SJCRH30 (cell line): Measurements from ENCODE around the gene ANKRD10. TPM values are rescaled to one million over a fixed set of nuclear protein-coding genes. Genes with fewer than 3 reads are reported as not detected.
A peak's percentile ranks its signal among the peaks of the same experiment; 100 is the strongest.
"Not testable (repeated sequence)": the region's sequence is repeated elsewhere in the genome, so short reads cannot be mapped to it uniquely, and the experiment has no call there.

Experiments
- DNase-seq, 2 experiments: peaks; one replicate each; pipeline ENCODE4 v3.0.0-alpha.2; 2015 to 2020
- H3K27ac ChIP-seq: fragments of 250-450 bp; sonication (Bioruptor Pico); 2 replicates; pipeline ENCODE4 v1.5.1; 2020; ENCODE audit warnings: mild to moderate bottlenecking, moderate library complexity
- H3K27me3 ChIP-seq: fragments of 250-450 bp; sonication (Bioruptor Pico); 2 replicates; pipeline ENCODE4 v1.5.1; 2020; ENCODE audit warnings: mild to moderate bottlenecking, moderate library complexity
- H3K36me3 ChIP-seq: fragments of 250-450 bp; sonication (Bioruptor Pico); 2 replicates; pipeline ENCODE4 v1.5.1; 2020; ENCODE audit warnings: mild to moderate bottlenecking, moderate library complexity
- H3K4me1 ChIP-seq: fragments of 250-450 bp; sonication (Bioruptor Pico); 2 replicates; pipeline ENCODE4 v1.5.1; 2020; ENCODE audit warnings: mild to moderate bottlenecking, moderate library complexity
- H3K4me3 ChIP-seq: fragments of 250-450 bp; sonication (Bioruptor Pico); 2 replicates; pipeline ENCODE4 v1.5.1; 2020; ENCODE audit warnings: mild to moderate bottlenecking, moderate library complexity
- H3K9me3 ChIP-seq: fragments of 250-450 bp; sonication (Bioruptor Pico); replicated peaks from 2 replicates; pipeline ENCODE4 v1.5.1; 2020; ENCODE audit warnings: mild to moderate bottlenecking, moderate library complexity
- total RNA-seq: library from RNA; depleted of rRNA; stranded (reverse); fragments of >200 nt; shearing (Covaris generic); gene quantifications from 2 replicates; pipeline ENCODE4 v1.2.3, GENCODE V29; 2014

Gene ANKRD10
- total RNA-seq, 1 experiment from 2014 or later = 68.2 TPM

DNA sequence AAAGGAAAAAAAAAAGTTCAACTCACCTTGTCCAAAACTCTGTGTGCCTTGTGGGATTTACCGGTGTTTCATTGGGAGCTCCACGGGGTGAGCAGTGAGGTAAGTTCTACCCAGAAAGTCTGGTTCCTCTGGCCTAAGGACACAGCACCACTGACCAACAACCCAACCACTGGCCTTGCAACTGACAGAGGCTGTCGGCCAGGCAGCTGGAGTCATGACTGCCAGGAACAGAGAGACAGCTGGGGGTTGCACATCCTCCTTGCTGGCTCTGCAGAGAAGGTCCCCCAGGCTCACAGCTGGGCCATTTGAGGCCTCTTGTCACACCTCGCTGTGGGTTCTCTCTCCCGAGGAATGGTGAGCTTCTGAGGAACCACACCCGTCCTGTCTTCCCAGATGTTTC lies 59.5 kb downstream of the ANKRD10 start:
- H3K27ac ChIP-seq = no peak overlapping the region
- no peak for DNase-seq

DNA sequence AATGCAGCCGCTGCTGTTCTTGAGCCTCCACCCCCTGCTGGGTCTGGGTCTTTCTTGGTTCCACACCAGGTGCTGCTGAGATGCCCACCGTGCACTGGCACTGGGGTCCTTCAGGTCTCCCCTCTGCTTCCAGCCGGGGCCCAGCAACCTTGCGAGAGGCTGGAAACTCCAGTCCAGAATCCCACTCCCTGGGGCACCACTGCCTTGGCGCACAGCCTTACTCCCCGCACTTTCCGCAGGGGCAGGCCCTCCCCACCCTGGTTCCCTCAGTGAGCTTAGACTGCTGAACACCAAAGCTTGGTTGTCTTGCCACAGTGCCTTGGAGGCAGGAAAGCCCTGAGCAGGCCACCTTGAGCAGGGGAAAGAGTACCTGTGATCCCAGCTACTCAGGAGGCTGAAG lies 60.0 kb downstream of the ANKRD10 start:
- Histone ChIP-seq H3K4me3 (no peak overlapping the region), H3K27ac (no peak overlapping the region)
- no peak for DNase-seq

More for the DNA sequence above, 59.5 kb downstream of the ANKRD10 start:
- H3K27me3 ChIP-seq = no peaks in the 10 kb centered on the region
- no peaks in the 10 kb centered on the region for H3K36me3 ChIP-seq
- peaks cover 3% of the 10 kb centered on the region; the same call in 1 of the 2 replicates for H3K4me1 ChIP-seq
- no peaks in the 10 kb centered on the region for H3K9me3 ChIP-seq
- H3K4me3 ChIP-seq = no peak overlapping the region

DNA sequence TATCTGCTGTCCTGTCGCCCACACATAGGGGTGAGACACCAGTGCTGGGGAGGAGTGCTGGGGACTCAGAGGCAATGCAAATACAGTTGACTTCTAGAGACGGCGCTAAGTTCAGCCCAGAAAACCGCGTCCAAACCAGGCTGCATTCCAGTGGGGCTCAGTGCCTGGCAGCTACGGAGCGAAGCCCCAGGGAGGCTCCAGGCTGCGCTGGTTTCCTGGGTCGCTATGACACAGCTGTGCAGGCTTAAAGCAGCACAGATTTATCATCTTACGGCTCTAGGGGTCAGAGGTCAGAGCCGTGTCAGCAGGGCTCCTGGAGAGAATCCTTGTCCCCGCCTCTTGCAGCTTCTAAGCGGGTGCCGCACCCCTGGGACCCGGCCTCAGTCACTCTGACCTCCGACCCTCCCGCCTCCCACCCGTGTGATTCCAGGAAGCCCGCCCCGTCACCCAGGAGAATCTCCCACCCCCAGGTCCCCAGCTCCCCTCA lies 61.6 kb downstream of the ANKRD10 start:
- Histone ChIP-seq H3K4me3 (peak overlapping the region; percentile 43), H3K36me3 (no peaks in the 10 kb centered on the region), H3K4me1 (peaks cover 3% of the 10 kb centered on the region; the same call in 1 of the 2 replicates), H3K9me3 (no peaks in the 10 kb centered on the region), H3K27ac (peak overlapping the region; percentile 3; the same call in 1 of the 2 replicates), H3K27me3 (no peaks in the 10 kb centered on the region)
- peak; percentile 75 to 78 for DNase-seq

More for the DNA sequence above, 60.0 kb downstream of the ANKRD10 start:
- H3K9me3 ChIP-seq = no peaks in the 10 kb centered on the region
- H3K27me3 ChIP-seq = no peaks in the 10 kb centered on the region
- no peaks in the 10 kb centered on the region for H3K36me3 ChIP-seq
- peaks cover 3% of the 10 kb centered on the region; the same call in 1 of the 2 replicates for H3K4me1 ChIP-seq

DNA sequence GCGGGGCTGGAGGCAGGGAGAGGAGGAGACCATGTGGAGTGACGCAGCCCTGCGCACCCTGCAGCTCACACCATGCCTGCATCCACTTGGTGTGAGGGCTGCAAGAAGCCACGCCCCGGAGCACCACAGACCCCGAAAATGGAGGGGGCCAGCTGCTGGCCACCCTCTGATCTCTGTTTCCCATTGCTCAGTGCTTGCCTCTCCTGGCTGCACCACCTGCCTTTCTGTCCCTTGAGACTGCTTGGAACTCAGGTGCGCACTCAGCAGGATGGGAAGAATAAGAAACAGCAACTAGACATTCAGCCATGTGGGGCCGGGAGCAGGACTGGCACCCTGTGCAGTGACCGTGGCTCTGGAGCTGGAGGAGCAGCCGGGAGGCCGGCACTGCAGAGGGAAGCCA lies 64.0 kb downstream of the ANKRD10 start:
- no peaks in the 10 kb centered on the region for H3K36me3 ChIP-seq
- no peaks in the 10 kb centered on the region for H3K9me3 ChIP-seq
- DNase-seq = no peak
- H3K4me3 ChIP-seq = no peak overlapping the region
- no peaks in the 10 kb centered on the region for H3K27me3 ChIP-seq
- peaks cover 3% of the 10 kb centered on the region; the same call in 1 of the 2 replicates for H3K4me1 ChIP-seq
- H3K27ac ChIP-seq = no peak overlapping the region

DNA sequence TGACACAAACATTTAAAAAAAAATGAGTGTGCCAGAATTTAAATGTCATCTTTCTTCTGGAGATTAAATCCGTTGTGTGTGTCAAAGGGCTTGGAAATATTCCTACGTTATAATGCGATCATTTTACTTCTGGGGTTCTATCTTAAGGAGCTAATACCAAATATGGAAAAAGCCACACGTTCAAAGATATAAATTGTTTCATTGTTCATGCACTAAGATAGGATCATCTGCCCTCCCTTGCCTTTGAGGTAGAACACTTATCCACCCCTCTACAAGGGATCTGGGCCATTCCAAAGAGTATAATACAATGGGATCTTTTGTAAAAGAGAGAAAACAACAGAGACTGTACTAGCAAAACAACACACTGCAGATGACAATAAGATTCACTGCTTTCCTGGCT lies 64.9 kb downstream of the ANKRD10 start:
- Histone ChIP-seq H3K4me3 (no peak overlapping the region), H3K9me3 (no peaks in the 10 kb centered on the region), H3K27ac (no peak overlapping the region), H3K36me3 (no peaks in the 10 kb centered on the region), H3K27me3 (no peaks in the 10 kb centered on the region), H3K4me1 (peaks cover 3% of the 10 kb centered on the region; the same call in 1 of the 2 replicates)
- no peak for DNase-seq

DNA sequence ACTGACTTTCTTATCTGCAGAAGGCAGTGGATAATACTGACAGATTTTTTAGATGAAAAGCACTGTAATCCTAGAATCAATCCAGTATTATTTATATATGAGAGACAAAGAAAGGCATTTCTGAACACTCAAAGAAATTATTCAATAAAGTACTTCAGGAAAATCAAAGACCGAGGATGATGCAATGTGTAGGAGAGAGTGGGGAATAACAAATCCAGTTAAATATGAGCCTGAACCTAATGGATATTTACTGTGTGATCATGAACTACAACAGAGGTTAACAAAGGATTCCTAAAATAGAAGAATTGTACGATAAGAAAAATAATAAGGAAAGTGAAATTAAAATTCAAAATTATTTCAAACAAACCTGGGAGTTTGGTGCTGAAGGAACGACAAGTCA lies 69.3 kb downstream of the ANKRD10 start:
- no peaks in the 10 kb centered on the region for H3K27me3 ChIP-seq
- no peak overlapping the region for H3K4me3 ChIP-seq
- DNase-seq = no peak
- H3K36me3 ChIP-seq = no peaks in the 10 kb centered on the region
- H3K4me1 ChIP-seq = peaks cover 7% of the 10 kb centered on the region
- no peaks in the 10 kb centered on the region; the same call in 1 of the 2 replicates for H3K9me3 ChIP-seq
- H3K27ac ChIP-seq = no peak overlapping the region

DNA sequence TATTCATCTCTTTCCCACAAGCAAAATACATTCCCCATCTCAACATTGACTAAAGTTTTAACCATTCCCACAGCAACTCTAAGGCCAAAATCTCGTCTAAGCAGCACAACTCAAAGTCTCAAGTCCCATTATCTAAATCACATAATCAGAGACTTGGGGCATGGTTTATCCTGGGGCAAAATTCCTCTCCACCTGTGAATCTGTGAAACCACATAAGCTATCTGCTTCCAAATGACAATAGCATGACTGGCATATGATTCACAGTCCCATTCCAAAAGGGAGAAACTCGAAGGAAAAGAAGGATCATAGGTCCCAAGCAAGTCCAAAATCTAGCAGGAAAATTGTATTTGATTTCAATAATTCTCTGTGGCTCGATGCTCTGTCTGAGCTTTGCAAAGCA lies 73.0 kb downstream of the ANKRD10 start:
- Histone ChIP-seq H3K4me1 (peaks cover 7% of the 10 kb centered on the region), H3K9me3 (no peaks in the 10 kb centered on the region; the same call in 1 of the 2 replicates), H3K36me3 (no peaks in the 10 kb centered on the region), H3K27ac (no peak overlapping the region), H3K27me3 (no peaks in the 10 kb centered on the region), H3K4me3 (no peak overlapping the region)
- peak in 1 of 2 experiments; percentile 24 for DNase-seq

DNA sequence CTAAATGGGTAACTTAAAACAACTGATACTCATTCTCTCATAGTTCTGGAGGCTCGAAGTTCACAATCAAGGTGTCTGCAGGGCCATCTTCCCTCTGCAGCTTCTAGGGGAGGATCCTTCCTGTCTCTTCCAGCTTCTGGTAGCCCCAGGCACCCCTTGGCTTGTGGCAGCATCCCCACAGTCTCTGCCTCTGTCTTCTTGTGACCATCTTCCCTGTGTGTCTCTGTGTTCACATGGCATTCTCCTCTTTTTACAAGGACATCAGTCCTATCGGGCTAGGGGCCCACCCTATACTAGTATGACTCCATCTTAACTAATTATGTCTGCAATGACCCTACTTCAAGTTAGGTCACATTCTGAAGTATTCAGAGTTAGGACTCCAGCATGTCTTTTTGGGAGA lies 73.5 kb downstream of the ANKRD10 start:
- H3K36me3 ChIP-seq = no peaks in the 10 kb centered on the region
- DNase-seq = no peak
- H3K27me3 ChIP-seq = no peaks in the 10 kb centered on the region
- H3K4me3 ChIP-seq = no peak overlapping the region
- no peak overlapping the region for H3K27ac ChIP-seq
- peaks cover 7% of the 10 kb centered on the region for H3K4me1 ChIP-seq
- H3K9me3 ChIP-seq = no peaks in the 10 kb centered on the region; the same call in 1 of the 2 replicates

DNA sequence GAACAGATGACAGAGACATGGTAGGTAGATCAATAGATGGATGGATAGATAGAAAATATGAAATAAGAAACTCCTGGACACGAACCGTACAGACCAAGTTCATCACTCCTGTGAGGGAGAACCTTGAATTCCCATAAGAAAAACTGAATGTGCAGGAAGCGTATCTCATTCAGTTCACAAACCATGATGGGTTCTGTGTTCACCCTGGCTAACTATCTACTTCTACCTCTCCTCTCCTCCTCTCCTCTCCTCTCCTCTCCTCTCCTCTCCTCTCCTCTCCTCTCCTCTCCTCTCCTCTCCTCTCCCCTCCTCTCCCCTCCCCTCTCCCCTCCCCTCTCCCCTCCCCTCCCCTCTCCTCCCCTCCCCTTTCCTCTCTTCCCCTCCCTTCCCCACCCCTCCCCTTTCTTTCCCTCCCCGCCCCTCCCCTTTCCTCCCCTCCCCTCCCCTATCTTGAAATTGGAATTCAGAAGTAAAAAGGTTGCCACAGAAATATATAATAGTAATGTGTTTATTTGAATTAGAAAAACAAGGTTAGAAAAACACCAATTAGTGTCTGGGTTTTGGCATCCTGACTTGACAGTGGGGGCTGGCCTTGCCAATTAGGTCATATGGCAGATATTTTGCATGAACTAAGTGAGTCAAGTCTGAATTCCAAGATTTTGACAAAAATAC lies 75.9 kb downstream of the ANKRD10 start:
- no peaks in the 10 kb centered on the region for H3K36me3 ChIP-seq
- DNase-seq = no peak
- no peak overlapping the region for H3K4me3 ChIP-seq
- no peak overlapping the region for H3K27ac ChIP-seq
- H3K4me1 ChIP-seq = peaks cover 7% of the 10 kb centered on the region
- H3K9me3 ChIP-seq = no peaks in the 10 kb centered on the region; the same call in 1 of the 2 replicates
- no peaks in the 10 kb centered on the region for H3K27me3 ChIP-seq

DNA sequence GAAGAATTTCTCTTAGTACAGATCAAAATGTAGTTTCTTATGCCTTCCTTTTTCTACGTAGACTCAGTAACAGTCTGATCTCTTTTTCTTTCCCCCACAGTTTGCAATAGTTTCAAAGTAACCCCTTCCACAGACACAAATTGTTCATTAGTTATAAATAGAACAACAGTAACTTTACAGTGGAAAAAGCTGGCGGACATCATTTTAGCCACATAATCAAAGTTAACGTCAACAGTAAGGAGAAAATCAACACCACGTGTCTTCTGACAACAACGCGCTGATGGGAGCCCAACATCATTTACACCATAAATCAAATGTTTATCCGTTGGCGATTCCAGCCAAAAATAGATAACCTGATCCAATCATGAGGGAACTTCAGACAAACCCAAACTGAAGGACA lies 76.8 kb downstream of the ANKRD10 start:
- no peak for DNase-seq
- H3K27me3 ChIP-seq = no peaks in the 10 kb centered on the region
- no peaks in the 10 kb centered on the region; the same call in 1 of the 2 replicates for H3K9me3 ChIP-seq
- H3K36me3 ChIP-seq = no peaks in the 10 kb centered on the region
- peaks cover 7% of the 10 kb centered on the region for H3K4me1 ChIP-seq
- no peak overlapping the region for H3K27ac ChIP-seq
- no peak overlapping the region for H3K4me3 ChIP-seq

DNA sequence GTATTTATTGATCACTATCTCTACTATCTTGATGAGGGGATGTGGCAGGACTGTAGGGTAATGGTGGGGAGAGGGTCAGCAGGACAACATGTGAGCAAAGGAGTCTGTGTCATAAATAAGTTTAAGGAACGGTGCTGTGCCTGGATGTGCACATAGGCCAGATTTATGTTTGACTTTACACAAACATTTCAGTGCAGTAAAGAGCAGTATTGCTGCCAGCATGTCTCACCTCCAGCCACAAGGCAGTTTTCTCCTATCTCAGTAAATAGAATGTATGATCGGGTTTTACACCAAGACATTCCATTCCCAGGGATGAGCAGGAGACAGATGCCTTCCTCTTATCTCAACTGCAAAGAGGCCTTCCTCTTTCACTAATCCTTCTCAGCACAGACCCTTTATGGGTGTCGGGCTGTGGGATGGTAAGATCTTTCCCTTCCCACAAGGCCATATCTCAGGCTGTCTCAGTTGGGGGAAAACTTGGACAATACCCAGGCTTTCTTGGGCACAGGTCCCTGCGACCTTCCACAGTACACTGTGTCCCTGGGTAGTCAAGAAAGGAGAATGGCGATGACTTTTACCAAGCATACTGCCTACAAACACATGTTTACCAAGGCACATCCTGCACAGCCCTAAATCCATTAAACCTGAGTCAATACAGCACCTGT lies 77.3 kb downstream of the ANKRD10 start:
- not testable (repeated sequence) for H3K36me3 ChIP-seq, H3K27me3 ChIP-seq, H3K4me1 ChIP-seq, H3K9me3 ChIP-seq, DNase-seq, H3K4me3 ChIP-seq, H3K27ac ChIP-seq

DNA sequence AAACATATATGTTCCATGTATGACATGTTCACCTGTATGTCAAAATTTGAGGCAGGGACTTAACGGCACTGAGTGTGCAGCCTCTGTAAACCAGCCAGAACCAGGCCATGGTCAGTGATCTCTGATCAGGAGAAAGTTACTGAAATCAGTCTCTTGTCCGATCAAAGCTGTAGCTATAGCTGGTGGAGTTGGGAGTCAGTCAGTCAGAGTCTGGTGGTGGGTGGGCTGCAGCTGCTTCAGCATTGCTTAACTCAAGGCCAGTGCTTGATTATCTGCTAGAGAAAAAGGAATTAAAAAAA lies 78.3 kb downstream of the ANKRD10 start:
- Histone ChIP-seq H3K27ac (no peak overlapping the region), H3K9me3 (no peaks in the 10 kb centered on the region; the same call in 1 of the 2 replicates), H3K27me3 (no peaks in the 10 kb centered on the region), H3K4me3 (no peak overlapping the region), H3K4me1 (peaks cover under 1% of the 10 kb centered on the region; the same call in 1 of the 2 replicates), H3K36me3 (no peaks in the 10 kb centered on the region)
- DNase-seq = no peak

DNA sequence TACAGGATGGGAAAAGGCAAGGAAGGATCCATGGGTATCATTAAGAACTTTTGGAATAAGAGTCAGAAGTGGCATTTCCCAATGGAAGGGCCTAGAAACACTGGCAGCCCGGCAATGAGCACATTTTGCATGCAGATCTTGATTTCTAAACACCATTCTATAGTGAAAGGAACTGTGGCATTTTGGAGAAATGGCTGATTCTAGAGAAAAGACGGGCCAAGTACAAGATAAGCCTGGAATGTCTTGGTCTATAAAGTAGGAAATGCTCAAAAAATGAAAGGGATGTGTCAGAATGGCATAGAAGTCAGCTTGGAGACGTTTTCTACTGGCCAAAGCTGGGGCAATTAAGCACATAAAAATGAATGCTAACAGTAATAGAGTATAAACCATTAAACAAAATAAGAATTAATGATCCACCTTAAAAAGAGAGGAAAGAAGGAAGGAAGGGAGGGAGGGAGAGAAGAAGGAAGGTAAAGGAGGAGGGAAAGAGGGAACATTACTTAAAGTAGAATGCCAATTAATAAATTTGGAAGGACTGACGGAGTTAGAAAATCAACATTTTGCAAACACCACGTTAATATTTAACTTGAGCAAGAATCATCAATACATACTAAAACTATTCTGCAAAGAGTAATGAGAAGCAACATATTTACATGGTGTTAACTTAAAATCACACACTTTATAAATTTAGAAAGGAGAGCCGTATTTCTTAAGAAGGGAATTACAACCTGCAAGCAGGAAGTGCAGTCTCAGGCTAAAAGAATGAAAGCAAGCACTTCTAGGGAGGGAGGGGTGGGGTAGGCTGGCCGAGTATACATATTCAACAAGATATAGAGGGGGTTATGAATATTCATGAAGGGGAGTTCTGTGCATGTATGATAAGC lies 78.9 kb downstream of the ANKRD10 start:
- no peak for DNase-seq
- Histone ChIP-seq H3K9me3 (no peaks in the 10 kb centered on the region), H3K4me1 (no peaks in the 10 kb centered on the region), H3K27me3 (no peaks in the 10 kb centered on the region), H3K36me3 (no peaks in the 10 kb centered on the region), H3K4me3 (no peak overlapping the region), H3K27ac (no peak overlapping the region)

DNA sequence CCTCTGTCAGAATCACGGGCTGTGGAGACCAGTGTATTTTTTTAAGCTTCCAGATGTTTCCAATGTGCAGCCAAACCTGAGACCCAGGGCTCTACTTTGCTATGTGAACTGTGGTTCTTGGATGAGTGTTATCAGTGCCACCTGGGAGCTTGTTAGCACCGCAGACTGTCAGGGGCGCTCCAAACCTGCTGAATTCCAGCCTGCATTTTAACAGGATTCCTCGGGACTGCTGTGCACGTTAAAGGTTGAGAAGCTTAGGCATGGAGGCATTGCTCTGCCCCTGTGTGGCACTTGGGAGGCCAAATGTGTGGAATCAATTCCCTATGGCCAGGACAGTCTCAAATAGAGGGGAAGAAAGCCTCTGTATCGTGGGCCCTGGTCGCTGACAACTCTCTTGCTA lies 80.3 kb downstream of the ANKRD10 start:
- H3K4me3 ChIP-seq = no peak overlapping the region
- no peaks in the 10 kb centered on the region for H3K36me3 ChIP-seq
- no peak overlapping the region for H3K27ac ChIP-seq
- no peak for DNase-seq
- no peaks in the 10 kb centered on the region for H3K27me3 ChIP-seq
- no peaks in the 10 kb centered on the region for H3K4me1 ChIP-seq
- H3K9me3 ChIP-seq = no peaks in the 10 kb centered on the region

DNA sequence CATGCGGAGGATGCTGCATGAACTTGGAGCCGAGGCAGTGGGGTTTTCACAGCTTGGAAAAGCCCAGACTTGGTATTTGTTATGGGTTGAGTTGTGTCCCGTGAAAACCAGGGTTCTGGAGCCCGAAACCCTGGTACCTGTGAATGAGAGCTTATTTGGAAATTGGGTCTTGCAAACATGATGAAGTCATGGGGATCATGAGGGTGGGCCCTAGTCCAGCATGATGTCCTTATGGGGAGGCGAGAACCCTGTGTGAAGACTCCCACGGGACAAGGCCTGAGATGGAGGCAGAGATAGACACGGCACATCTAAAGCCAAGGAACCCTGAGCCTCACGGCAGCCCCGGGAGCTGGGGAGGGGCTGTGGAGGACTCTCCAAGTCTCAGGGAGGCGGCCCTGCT lies 82.3 kb downstream of the ANKRD10 start:
- H3K27me3 ChIP-seq = no peaks in the 10 kb centered on the region
- H3K9me3 ChIP-seq = no peaks in the 10 kb centered on the region
- H3K27ac ChIP-seq = no peak overlapping the region
- H3K36me3 ChIP-seq = no peaks in the 10 kb centered on the region
- no peaks in the 10 kb centered on the region for H3K4me1 ChIP-seq
- no peak for DNase-seq
- H3K4me3 ChIP-seq = no peak overlapping the region
